ENCODE results near the gene FAM181B. TPM values are rescaled to one million over a fixed set of nuclear protein-coding genes. Genes with fewer than 3 reads are reported as not detected.
A peak's percentile ranks its signal among the peaks of the same experiment; 100 is the strongest.

FAM181B gene
- total RNA-seq, 1 donor from 2014 or later = not detected

- Histone ChIP-seq H3K27me3 (no peaks in the 10 kb centered on the region), H3K9me3 (no peaks in the 10 kb centered on the region), H3K36me3 (no peaks in the 10 kb centered on the region), H3K4me1 (no peaks in the 10 kb centered on the region), H3K4me3 (peak overlapping the region; percentile 80 to 90), H3K27ac (peak overlapping the region in 1 of 2 donors; percentile 27)
- no peak for TF ChIP-seq CTCF (IDR thresholded peaks at IDR 0.05)
- intact Hi-C loops (cut with DNase I) = loop anchor here (2.0 to 5.0 kb wide), 2 partner anchors 168 to 555 kb away; partner anchors contain the start of genes CCDC90B, DDIAS and PRCP
- DNase-seq (ENCODE audit: low spot score in 2 of 2) = no peak
These were observed 1.3 kb downstream of the FAM181B start for GRCh38 chr11:82732348-82732733.

- H3K36me3 ChIP-seq = no peaks in the 10 kb centered on the region
- no peak overlapping the region for H3K4me3 ChIP-seq
- H3K27ac ChIP-seq = no peak overlapping the region
- no peak for TF ChIP-seq CTCF (IDR thresholded peaks at IDR 0.05)
- DNase-seq (ENCODE audit: low spot score in 2 of 2) = no peak
- no peaks in the 10 kb centered on the region for H3K27me3 ChIP-seq
- no peaks in the 10 kb centered on the region for H3K4me1 ChIP-seq
- H3K9me3 ChIP-seq = no peaks in the 10 kb centered on the region
- intact Hi-C loops (cut with DNase I) = loop anchor here (2.0 to 5.0 kb wide), 2 partner anchors 169 to 556 kb away; partner anchors contain the start of genes CCDC90B, DDIAS and PRCP
These were observed 1.9 kb downstream of the FAM181B start for GRCh38 chr11:82731691-82732277.

- Histone ChIP-seq H3K27ac (no peak overlapping the region), H3K4me1 (no peaks in the 10 kb centered on the region)
- TF ChIP-seq CTCF (IDR thresholded peaks at IDR 0.05) = no peak
These were observed 2.9 kb downstream of the FAM181B start for GRCh38 chr11:82730754-82731153.

GRCh38 chr11:82730286-82730685, 3.4 kb downstream of the FAM181B start:
- H3K4me3 ChIP-seq = no peak overlapping the region
- H3K36me3 ChIP-seq = no peaks in the 10 kb centered on the region
- intact Hi-C loops (cut with DNase I) = loop anchor here (5.0 kb wide), 1 partner anchor 557 kb away; the partner anchor contains the start of gene CCDC90B
- H3K27me3 ChIP-seq = no peaks in the 10 kb centered on the region
- H3K4me1 ChIP-seq = no peaks in the 10 kb centered on the region
- no peak for DNase-seq (ENCODE audit: low spot score in 2 of 2)
- H3K9me3 ChIP-seq = no peaks in the 10 kb centered on the region
- no peak overlapping the region for H3K27ac ChIP-seq
- TF ChIP-seq CTCF (IDR thresholded peaks at IDR 0.05) = no peak

More at GRCh38 chr11:82730754-82731153, 2.9 kb downstream of the FAM181B start:
- Histone ChIP-seq H3K4me3 (no peak overlapping the region), H3K36me3 (no peaks in the 10 kb centered on the region), H3K9me3 (no peaks in the 10 kb centered on the region), H3K27me3 (no peaks in the 10 kb centered on the region)
- intact Hi-C loops (cut with DNase I) = loop anchor here (5.0 kb wide), 1 partner anchor 557 kb away; the partner anchor contains the start of gene CCDC90B
- no peak for DNase-seq (ENCODE audit: low spot score in 2 of 2)

- intact Hi-C loops (cut with DNase I) = loop anchor here (5.0 to 10.0 kb wide), 2 partner anchors 431 to 473 kb away; partner anchors contain the start of gene PCF11
- H3K27ac ChIP-seq = peak overlapping the region; percentile 63 to 65
- H3K27me3 ChIP-seq = no peaks in the 10 kb centered on the region
- no peaks in the 10 kb centered on the region for H3K36me3 ChIP-seq
- no peaks in the 10 kb centered on the region for H3K9me3 ChIP-seq
- H3K4me3 ChIP-seq = no peak overlapping the region
- no peak for DNase-seq (ENCODE audit: low spot score in 2 of 2)
- H3K4me1 ChIP-seq = peaks cover 0 to 22% of the 10 kb centered on the region in 2 donors
- no peak for TF ChIP-seq CTCF (IDR thresholded peaks at IDR 0.05)
These were observed 9.6 kb downstream of the FAM181B start for GRCh38 chr11:82724026-82724425.

Measured in ascending aorta (tissue), 2 donors.